ENCODE results near the gene GYG2.

GRCh38 chrX:2921750-2922149, 93.0 kb downstream of the GYG2 start:
- TF ChIP-seq ZSCAN5A (tag by site-specific recombination; IDR thresholded peaks at IDR 0.05) (no peak), REPIN1 (tag by site-specific recombination; IDR thresholded peaks at IDR 0.05; ENCODE audit: low read depth) (no peak), CTCF (tag by site-specific recombination; IDR thresholded peaks at IDR 0.05) (no peak), ZNF561 (tag by site-specific recombination; IDR thresholded peaks at IDR 0.05; ENCODE audit: borderline replicate concordance) (no peak), ZNF140 (tag by site-specific recombination; IDR thresholded peaks at IDR 0.05) (no peak), KLF16 (tag by site-specific recombination; IDR thresholded peaks at IDR 0.05) (no peak), ZNF423 (tag by site-specific recombination; IDR thresholded peaks at IDR 0.05) (no peak), ZNF114 (tag by site-specific recombination; IDR thresholded peaks at IDR 0.05) (no peak), ZEB2 (tag by site-specific recombination; IDR thresholded peaks at IDR 0.05) (no peak), ZNF10 (tag by site-specific recombination; IDR thresholded peaks at IDR 0.05) (no peak), ZIC2 (tag by site-specific recombination; IDR thresholded peaks at IDR 0.05) (no peak), WT1 (tag by site-specific recombination; IDR thresholded peaks at IDR 0.05) (no peak), ZNF747 (tag by site-specific recombination; IDR thresholded peaks at IDR 0.05) (no peak), ZNF654 (tag by site-specific recombination; IDR thresholded peaks at IDR 0.05; ENCODE audit: low read depth) (no peak)

Measured in HEK293 (cell line).